Stimulated activated CD4-positive, alpha-beta T cell treated with anti-CD3 and anti-CD28 coated beads, Interleukin-2, amount 100 ng/mL, for 48 hours (primary cell): ENCODE results near the gene FAM210A.

Experiments
- DNase-seq, 2 donors: peaks; one replicate each; pipeline ENCODE4 v3.0.0-alpha.2; 2020

FAM210A gene

GRCh38 chr18:13620818-13621445, 105.4 kb downstream of the FAM210A start:
- DNase-seq: no peak

- DNase-seq: no peak
These were observed 106.1 kb downstream of the FAM210A start for GRCh38 chr18:13620206-13620672.

GRCh38 chr18:13619505-13620205, 106.7 kb downstream of the FAM210A start:
- DNase-seq: no peak

- no peak for DNase-seq
These were observed 107.5 kb downstream of the FAM210A start for GRCh38 chr18:13618760-13619438.

- DNase-seq: no peak
These were observed 108.4 kb downstream of the FAM210A start for GRCh38 chr18:13617826-13618515.

GRCh38 chr18:13616525-13617035, 109.8 kb downstream of the FAM210A start:
- no peak for DNase-seq

GRCh38 chr18:13616041-13616440, 110.3 kb downstream of the FAM210A start:
- no peak for DNase-seq

- no peak for DNase-seq
These were observed 110.9 kb downstream of the FAM210A start for GRCh38 chr18:13615432-13615861.

- DNase-seq: no peak
These were observed 111.6 kb downstream of the FAM210A start for GRCh38 chr18:13614641-13615288.

- no peak for DNase-seq
These were observed 112.5 kb downstream of the FAM210A start for GRCh38 chr18:13613591-13614501.
